Osteocyte (in vitro differentiated cells): ENCODE measurements around the gene ABCB9. TPM values are rescaled to one million over a fixed set of nuclear protein-coding genes. Genes with fewer than 3 reads are reported as not detected.

Experiments used
- DNase-seq: peaks from one replicate; pipeline ENCODE4 v3.0.0; 2021; ENCODE audit warnings: mixed read lengths; ENCODE audit not compliant: unreplicated experiment; ENCODE audit errors: extremely low spot score
- H3K27ac Mint-ChIP-seq: one replicate; pipeline ENCODE4 v1.8.0; 2021; ENCODE audit warnings: mild to moderate bottlenecking, mixed read lengths; ENCODE audit not compliant: unreplicated experiment
- H3K27me3 Mint-ChIP-seq: one replicate; pipeline ENCODE4 v1.8.0; 2021; ENCODE audit warnings: mixed read lengths; ENCODE audit not compliant: unreplicated experiment
- H3K36me3 Mint-ChIP-seq: one replicate; pipeline ENCODE4 v1.8.0; 2021; ENCODE audit warnings: mixed read lengths; ENCODE audit not compliant: unreplicated experiment
- H3K4me1 Mint-ChIP-seq: one replicate; pipeline ENCODE4 v1.8.0; 2021; ENCODE audit warnings: mixed read lengths; ENCODE audit not compliant: unreplicated experiment
- H3K4me3 Mint-ChIP-seq: one replicate; pipeline ENCODE4 v1.8.0; 2021; ENCODE audit warnings: mild to moderate bottlenecking, moderate library complexity, mixed read lengths; ENCODE audit not compliant: unreplicated experiment
- H3K9me3 Mint-ChIP-seq: one replicate; pipeline ENCODE4 v1.8.0; 2021; ENCODE audit warnings: mixed read lengths; ENCODE audit not compliant: unreplicated experiment
- total RNA-seq: library from RNA; stranded (reverse); gene quantifications from 2 replicates; pipeline ENCODE4 v1.2.1, GENCODE V29; 2021
- TF ChIP-seq, protein P1 (sequence below): fragments of 200-600 bp; sonication (generic); IDR thresholded peaks from 2 replicates; pipeline ENCODE4 v1.5.0; 2021; ENCODE audit warnings: antibody characterized with exemption, mild to moderate bottlenecking, moderate library complexity

The ABCB9 gene
- total RNA-seq, 1 donor from 2014 or later, result 13.4 TPM

DNA sequence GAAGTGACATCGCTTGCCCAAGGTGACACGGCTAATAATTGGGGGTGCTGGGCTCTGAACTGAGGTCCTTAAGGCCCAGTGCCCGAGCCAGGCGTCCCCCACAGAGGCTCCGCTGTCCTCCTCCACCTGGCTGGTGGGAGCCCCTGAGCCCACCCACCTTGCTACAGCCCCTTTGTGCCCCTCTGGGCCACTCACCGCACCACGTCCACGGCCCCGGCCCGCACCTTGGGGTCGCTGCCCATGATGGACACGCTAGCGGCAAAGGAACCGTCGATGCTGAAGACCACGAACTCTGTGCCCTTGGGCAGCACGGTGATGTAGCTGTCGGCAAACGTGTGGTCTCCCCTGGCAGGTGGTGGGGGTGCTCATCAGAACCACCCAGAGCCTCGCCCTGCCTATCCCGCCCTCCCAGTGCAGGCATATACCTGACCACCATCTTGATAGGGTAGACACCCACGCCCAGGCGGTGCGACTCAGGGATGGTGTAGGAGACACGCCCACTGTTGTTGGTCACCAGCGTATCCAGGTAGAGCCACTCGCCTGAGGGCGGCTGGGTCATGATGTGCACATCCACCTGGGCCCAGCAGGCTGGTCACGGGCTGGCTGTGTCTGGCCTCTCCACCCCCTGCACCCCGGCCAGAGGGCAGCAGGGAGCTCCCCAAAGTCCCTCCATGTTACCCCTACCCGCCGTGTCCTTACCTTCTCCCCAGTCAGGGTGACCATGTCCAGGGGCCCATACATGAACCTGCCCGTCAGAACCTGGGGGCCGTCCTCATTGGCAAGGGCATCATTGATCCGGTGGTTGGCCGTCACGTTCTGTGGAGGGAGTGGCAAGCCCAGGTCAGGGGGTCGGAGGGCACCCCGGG is 21.1 kb upstream of the ABCB9 start:
- Mint-ChIP-seq H3K27ac (no peak overlapping the region), H3K27me3 (no peaks in the 10 kb centered on the region), H3K9me3 (no peaks in the 10 kb centered on the region), H3K4me3 (no peak overlapping the region), H3K4me1 (peaks cover 21% of the 10 kb centered on the region), H3K36me3 (no peaks in the 10 kb centered on the region)
- DNase-seq, result no peak
- TF ChIP-seq, protein P1, sequence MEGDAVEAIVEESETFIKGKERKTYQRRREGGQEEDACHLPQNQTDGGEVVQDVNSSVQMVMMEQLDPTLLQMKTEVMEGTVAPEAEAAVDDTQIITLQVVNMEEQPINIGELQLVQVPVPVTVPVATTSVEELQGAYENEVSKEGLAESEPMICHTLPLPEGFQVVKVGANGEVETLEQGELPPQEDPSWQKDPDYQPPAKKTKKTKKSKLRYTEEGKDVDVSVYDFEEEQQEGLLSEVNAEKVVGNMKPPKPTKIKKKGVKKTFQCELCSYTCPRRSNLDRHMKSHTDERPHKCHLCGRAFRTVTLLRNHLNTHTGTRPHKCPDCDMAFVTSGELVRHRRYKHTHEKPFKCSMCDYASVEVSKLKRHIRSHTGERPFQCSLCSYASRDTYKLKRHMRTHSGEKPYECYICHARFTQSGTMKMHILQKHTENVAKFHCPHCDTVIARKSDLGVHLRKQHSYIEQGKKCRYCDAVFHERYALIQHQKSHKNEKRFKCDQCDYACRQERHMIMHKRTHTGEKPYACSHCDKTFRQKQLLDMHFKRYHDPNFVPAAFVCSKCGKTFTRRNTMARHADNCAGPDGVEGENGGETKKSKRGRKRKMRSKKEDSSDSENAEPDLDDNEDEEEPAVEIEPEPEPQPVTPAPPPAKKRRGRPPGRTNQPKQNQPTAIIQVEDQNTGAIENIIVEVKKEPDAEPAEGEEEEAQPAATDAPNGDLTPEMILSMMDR, result no peak

DNA sequence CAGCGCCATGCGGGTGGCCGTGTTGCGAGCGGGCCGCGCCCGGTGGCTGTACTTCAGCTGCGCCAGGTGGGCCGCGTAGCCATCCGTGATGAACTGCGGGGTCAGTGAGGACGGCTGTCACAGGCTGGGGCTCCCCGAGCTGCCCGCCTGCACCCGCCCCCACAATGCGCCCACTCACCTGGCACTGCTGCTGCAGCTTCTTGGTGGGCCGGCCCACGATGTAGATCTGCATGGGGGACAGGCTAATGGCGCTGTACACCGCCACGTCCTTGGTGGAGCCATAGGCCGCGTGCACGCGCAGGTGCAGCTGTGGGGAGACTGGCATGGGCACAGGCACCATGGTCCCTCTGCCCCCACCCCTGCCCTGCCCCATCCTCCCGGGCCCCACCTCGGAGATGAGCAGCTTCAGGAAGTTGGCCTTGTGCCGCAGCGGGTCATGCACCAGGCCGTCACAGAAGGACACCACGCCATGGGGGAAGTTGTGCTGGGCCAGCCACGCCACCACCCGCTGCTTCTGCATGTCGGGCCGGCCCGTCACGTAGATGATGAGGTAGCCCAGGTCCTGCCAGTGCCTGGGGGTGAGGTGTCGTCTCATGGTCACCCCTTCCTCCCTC is 20.1 kb upstream of the ABCB9 start:
- TF ChIP-seq, protein P1, result no peak
- no peaks in the 10 kb centered on the region for H3K9me3 Mint-ChIP-seq
- no peaks in the 10 kb centered on the region for H3K27me3 Mint-ChIP-seq
- no peak overlapping the region for H3K27ac Mint-ChIP-seq
- peaks cover 28% of the 10 kb centered on the region for H3K4me1 Mint-ChIP-seq
- H3K36me3 Mint-ChIP-seq, result no peaks in the 10 kb centered on the region
- DNase-seq, result no peak
- no peak overlapping the region for H3K4me3 Mint-ChIP-seq

DNA sequence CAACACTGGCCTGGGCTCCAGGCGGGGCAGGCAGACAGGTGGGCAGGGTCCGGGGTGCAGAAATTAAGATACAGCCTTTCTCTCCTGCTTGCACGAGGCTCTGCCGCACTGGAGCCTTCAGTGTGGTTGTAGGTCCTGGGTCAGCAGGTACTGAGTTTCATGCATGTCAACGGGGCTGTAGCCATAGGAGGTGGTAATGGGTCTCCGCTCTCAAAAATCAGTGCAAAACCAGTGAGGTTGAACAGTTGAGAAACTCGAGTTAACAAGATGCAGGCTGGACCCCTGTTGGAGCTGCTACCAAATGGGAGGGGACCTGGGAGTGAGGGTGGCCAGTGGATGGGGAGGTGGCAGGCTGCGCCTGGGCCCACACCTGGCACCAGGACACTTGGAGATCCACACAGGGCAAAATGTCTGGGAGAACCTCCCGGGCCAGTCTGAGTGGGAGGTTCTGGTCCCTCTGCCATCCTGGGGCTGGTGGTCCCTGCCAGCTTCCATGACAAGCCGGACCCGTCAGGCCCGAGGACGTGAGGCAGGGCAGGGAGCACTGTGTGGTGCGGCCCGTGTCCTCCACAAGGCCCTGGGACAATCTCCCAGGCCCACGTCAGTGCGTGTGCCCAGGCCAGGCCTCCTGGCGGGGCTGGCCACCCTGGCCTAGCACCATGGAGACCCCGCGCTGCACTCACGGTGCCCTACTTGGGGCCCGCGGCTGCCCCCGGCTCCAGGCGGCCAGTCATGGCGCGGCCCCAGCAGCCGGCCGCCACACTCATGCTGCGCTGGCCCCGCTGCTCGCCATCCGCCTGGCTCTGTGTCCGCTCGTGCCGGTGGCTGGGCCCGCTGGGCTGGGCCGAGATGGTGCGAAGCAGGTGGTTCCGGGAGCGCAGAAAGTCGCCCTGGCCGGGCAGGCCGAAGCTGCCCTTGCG is 19.3 kb upstream of the ABCB9 start:
- no peaks in the 10 kb centered on the region for H3K36me3 Mint-ChIP-seq
- no peak for DNase-seq
- H3K27ac Mint-ChIP-seq, result no peak overlapping the region
- TF ChIP-seq, protein P1, result no peak
- H3K9me3 Mint-ChIP-seq, result no peaks in the 10 kb centered on the region
- no peak overlapping the region for H3K4me3 Mint-ChIP-seq
- H3K27me3 Mint-ChIP-seq, result no peaks in the 10 kb centered on the region
- H3K4me1 Mint-ChIP-seq, result peaks cover 31% of the 10 kb centered on the region

DNA sequence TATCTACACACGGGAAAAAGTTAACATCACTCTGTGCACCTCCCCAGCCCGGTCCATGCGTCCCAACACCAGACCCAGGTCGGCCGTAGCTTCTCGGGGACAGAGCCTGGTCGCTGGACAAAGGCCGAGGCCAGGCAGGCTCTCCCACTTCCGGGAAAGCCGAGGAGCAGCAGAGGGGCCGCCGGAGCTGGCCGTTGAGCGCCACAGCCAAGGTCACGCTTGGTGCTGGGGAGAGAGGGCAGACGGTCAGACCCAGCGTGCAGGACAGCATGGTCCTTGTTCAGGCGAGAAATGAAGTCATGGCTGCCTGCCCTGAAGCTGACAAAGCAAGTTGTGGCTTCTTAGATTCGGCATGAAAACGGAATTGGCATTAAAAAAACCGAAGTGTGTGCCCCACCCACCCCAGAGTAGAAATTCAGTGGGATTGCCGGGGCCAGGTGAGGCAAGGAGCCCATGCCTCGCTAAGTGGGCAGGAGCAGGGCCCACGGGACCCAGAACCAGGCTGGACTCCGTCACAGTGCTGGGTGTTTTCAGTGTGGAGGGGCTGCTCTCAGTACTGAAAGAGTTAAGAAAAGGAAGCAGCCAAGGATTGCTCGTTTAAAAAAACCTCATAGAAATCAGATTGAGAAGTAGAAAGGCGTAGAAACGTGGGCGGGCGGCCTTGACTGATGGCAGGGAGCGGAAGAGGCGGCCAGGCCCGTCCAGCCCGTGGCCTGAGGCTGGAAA is 18.5 kb upstream of the ABCB9 start:
- H3K36me3 Mint-ChIP-seq, result no peaks in the 10 kb centered on the region
- no peaks in the 10 kb centered on the region for H3K27me3 Mint-ChIP-seq
- no peaks in the 10 kb centered on the region for H3K9me3 Mint-ChIP-seq
- H3K4me1 Mint-ChIP-seq, result peaks cover 35% of the 10 kb centered on the region
- DNase-seq, result no peak
- peak overlapping the region; percentile 68 for H3K27ac Mint-ChIP-seq
- TF ChIP-seq, protein P1, result no peak
- peak overlapping the region; percentile 14 for H3K4me3 Mint-ChIP-seq
